Measurements from ENCODE around the gene IFNE. TPM values are rescaled to one million over a fixed set of nuclear protein-coding genes. Genes with fewer than 3 reads are reported as not detected.
A peak's percentile ranks its signal among the peaks of the same experiment; 100 is the strongest.

Gene IFNE, protein sequence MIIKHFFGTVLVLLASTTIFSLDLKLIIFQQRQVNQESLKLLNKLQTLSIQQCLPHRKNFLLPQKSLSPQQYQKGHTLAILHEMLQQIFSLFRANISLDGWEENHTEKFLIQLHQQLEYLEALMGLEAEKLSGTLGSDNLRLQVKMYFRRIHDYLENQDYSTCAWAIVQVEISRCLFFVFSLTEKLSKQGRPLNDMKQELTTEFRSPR
- total RNA-seq: not detected

DNA sequence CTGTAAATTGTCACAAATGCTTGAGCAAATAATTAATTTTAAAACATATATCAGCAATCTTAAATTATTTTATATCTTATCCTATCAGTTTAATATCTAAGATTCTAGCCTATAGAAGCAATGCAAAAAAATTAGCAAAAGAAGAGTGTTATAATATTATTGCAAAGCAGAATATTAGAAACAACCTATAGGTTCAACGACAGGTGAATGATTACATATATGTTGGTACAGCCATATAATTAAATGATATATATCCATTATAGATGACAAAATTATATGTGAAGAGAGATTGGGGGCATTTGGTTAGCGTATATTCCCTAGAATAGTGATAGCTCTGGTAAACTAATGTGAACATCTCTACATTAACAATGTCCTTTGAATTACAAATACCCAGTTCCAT is at the start of gene IFNE:
Gene IFNE, minus strand, starts transcription at position 101 of the 400 bp plus-strand sequence. CDS start 619 bp downstream, outside the sequence.
- no peaks in the 10 kb centered on the region for H3K9me3 Mint-ChIP-seq (ENCODE audit: insufficient read depth)
- no peak for ATAC-seq
- DNase-seq: no peak
- no peaks in the 10 kb centered on the region for H3K36me3 Mint-ChIP-seq (ENCODE audit: low read depth)
- H3K27ac Mint-ChIP-seq: no peak within 1 kb of the TSS
- ChIA-PET CTCF (interaction anchor here (0.5 to 1.6 kb wide), 2 partner anchors 48 to 1047 kb away, joined by 3 read pairs; no protein-coding TSS in a partner anchor), POLR2A (no interaction called here)
- no peaks in the 10 kb centered on the region for H3K4me1 Mint-ChIP-seq (ENCODE audit: low read depth)
- H3K4me3 Mint-ChIP-seq: no peak within 1 kb of the TSS
- peaks cover 6% of the 10 kb centered on the region for H3K27me3 Mint-ChIP-seq (ENCODE audit: low read depth)

DNA sequence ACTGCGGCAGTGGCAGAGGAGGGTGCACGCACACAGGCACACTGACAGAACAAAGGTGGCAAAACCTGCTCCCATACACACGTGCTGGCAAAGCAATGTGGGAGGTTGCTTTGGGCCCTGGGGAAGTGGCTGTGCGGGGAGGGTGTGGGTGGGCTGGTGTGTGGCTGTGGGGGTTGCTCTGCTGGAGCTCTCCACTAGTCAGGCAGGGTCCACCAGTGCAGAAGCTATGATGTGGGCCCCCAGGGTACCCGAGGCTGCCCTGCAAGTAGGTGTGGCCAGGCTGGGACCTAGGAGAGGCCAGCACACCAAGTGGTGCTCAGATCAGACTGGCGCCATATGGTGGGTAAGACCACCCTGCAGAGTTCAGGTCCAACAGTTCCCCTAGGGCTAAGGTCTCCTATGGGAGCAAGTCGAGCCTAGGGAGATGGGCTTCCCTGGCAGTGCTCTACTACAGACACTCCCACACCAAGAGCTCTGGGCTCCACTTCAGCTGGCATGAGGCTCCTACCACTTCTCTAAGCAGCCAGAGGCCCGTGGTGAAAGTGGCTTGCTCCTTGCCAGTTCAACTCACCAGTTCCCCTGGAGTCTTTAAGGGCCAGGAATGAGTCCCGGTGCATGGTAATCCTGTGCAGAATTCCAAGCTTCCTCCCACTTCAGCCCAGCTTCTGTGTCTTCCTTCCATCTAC is 46.2 kb upstream of the IFNE start:
- Mint-ChIP-seq H3K27ac (no peak overlapping the region), H3K27me3 (ENCODE audit: low read depth) (no peaks in the 10 kb centered on the region), H3K9me3 (ENCODE audit: insufficient read depth) (no peaks in the 10 kb centered on the region), H3K36me3 (ENCODE audit: low read depth) (peaks cover 3% of the 10 kb centered on the region), H3K4me3 (no peak overlapping the region), H3K4me1 (ENCODE audit: low read depth) (no peaks in the 10 kb centered on the region)
- ATAC-seq (no peak), DNase-seq (no peak)
- CTCF ChIA-PET: interaction anchor here (1.2 kb wide), 1 partner anchor 181 kb away, joined by 3 read pairs; no protein-coding TSS in a partner anchor
- POLR2A ChIA-PET: no interaction called here

DNA sequence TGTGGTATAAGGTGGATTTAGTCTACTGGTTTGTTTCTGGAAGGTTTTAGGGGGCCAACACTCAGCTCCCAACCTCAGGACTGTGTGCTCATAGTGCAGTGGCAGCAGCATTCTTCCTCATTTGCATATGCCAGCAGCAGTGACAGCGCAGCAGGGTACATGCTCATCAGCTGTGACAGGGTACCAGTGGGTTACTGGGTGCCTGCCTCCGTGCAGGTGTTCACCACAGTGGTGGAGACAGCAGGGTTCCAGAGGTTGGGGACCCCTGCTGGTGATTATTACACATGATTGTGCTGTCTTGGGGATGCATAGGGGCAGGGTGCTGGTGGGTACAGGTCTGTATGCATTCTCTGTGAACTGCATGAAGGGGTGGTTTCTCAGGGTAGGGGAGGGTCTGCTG is 45.5 kb upstream of the IFNE start:
- ChIA-PET POLR2A (no interaction called here), CTCF (interaction anchor here (1.2 kb wide), 1 partner anchor 182 kb away, joined by 3 read pairs; no protein-coding TSS in a partner anchor)
- ATAC-seq (no peak), DNase-seq (no peak)
- peaks cover 3% of the 10 kb centered on the region for H3K36me3 Mint-ChIP-seq (ENCODE audit: low read depth)
- no peaks in the 10 kb centered on the region for H3K4me1 Mint-ChIP-seq (ENCODE audit: low read depth)
- no peak overlapping the region for H3K4me3 Mint-ChIP-seq
- no peaks in the 10 kb centered on the region for H3K9me3 Mint-ChIP-seq (ENCODE audit: insufficient read depth)
- peak overlapping the region; percentile 17 for H3K27ac Mint-ChIP-seq
- H3K27me3 Mint-ChIP-seq (ENCODE audit: low read depth): no peaks in the 10 kb centered on the region

DNA sequence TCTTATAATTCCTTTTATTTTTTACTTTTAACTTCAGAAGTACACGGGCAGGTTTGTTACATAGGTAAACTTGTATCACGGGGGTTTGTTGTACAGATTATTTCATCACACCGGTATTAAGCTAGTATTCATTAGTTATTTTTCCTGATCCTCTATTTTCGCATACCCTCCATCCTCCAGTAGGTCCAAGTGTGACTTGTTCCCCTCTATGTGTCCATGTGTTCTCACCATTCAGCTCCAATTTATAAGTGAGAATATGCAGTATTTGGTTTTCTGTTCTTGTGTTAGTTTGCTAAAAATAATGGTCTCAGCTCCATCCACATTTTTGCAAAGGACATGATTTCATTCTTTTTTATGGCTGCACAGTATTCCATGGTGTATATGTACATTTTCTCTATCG is 43.1 kb upstream of the IFNE start:
- H3K4me1 Mint-ChIP-seq (ENCODE audit: low read depth): no peaks in the 10 kb centered on the region
- CTCF ChIA-PET: no interaction called here

DNA sequence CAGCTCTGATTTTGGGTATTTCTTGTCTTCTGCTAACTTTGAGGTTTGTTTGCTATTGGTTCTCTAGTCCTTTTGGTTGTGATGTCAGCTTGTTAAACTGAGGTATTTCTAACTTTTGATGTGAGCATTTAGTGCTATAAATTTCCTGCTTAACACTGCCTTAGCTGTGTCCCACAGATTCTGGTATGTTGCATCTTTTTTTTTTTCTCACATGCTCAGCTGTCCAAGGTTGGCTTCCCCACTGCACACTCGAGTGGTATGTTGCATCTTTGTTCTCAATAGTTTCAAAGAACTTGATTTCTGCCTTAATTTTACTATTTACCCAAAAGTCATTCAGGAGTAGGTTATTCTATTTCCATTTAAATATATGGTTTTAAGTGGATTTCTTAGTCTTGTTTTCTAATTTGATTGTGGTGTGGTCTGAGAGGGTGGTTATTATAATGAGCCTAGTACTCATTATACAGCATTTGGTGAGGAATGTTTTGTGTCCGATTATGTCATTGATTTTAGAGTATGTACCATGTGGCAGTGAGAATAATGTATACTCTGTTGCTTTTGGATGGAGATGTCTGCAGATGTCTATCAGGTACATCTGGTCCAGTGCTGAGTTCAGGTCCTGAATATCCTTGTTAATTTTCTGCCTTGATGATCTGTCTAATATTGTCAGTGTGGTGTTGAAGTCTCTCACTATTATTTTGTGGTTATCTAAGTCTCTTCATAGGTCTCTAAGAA is 42.2 kb upstream of the IFNE start:
- CTCF ChIA-PET: no interaction called here
- POLR2A ChIA-PET: no interaction called here

More for the DNA sequence above, 43.1 kb upstream of the IFNE start:
- no peaks in the 10 kb centered on the region for H3K27me3 Mint-ChIP-seq (ENCODE audit: low read depth)
- peaks cover 3% of the 10 kb centered on the region for H3K36me3 Mint-ChIP-seq (ENCODE audit: low read depth)
- POLR2A ChIA-PET: no interaction called here
- DNase-seq (no peak), ATAC-seq (no peak)
- H3K4me3 Mint-ChIP-seq: no peak overlapping the region
- H3K9me3 Mint-ChIP-seq (ENCODE audit: insufficient read depth): no peaks in the 10 kb centered on the region
- no peak overlapping the region for H3K27ac Mint-ChIP-seq

DNA sequence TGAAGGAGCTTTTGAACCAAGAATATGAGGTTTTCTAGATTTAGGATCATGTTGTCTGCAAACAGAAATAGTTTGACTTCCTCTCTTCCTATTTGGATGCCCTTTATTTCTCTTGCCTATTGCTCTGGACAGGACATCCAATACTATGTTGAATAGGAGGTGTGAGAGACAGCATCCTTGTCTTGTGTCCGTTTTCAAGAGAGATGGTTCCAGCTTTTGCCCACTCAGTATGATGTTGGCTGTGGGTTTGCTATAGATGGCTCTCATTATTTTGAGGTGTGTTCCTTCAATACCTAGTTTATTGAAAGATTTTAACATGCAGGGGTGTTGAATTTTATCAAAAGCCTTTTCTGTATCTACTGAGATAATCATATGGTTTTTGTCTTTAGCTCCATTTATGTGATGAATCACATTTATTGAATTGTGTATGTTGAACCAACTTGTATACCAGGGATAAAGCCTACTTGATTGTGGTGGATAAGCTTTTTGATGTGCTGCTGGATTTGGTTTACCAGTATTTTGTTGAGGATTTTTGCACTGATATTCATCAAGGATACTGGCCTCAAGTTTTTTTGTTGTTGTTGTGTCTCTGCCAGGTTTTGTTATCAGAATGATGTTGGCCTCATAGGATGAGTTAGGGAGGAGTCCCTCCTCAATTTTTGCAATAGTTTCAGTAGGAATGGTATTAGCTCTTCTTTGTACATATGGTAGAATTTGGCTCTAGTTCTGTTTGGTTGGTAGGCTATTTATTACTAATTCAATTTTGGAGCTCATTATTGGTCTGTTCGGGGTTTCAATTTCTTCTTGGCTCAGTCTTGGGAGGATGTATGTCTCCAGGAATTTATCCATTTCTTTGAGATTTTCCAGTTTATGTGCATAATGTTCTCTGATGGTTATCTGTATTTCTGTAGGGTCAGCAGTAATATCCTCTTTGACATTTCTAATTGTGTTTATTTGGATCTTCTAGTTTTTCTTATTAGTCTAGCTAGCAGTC is 41.2 kb upstream of the IFNE start:
- no peak for DNase-seq
- Mint-ChIP-seq H3K27me3 (ENCODE audit: low read depth) (no peaks in the 10 kb centered on the region), H3K4me3 (no peak overlapping the region), H3K36me3 (ENCODE audit: low read depth) (peaks cover 3% of the 10 kb centered on the region), H3K4me1 (ENCODE audit: low read depth) (no peaks in the 10 kb centered on the region), H3K9me3 (ENCODE audit: insufficient read depth) (no peaks in the 10 kb centered on the region), H3K27ac (no peak overlapping the region)
- ChIA-PET POLR2A (no interaction called here), CTCF (no interaction called here)
- no peak for ATAC-seq

More for the DNA sequence above, 42.2 kb upstream of the IFNE start:
- Mint-ChIP-seq H3K4me3 (no peak overlapping the region), H3K36me3 (ENCODE audit: low read depth) (peaks cover 3% of the 10 kb centered on the region), H3K27ac (no peak overlapping the region), H3K9me3 (ENCODE audit: insufficient read depth) (no peaks in the 10 kb centered on the region), H3K27me3 (ENCODE audit: low read depth) (no peaks in the 10 kb centered on the region), H3K4me1 (ENCODE audit: low read depth) (no peaks in the 10 kb centered on the region)
- DNase-seq (no peak), ATAC-seq (no peak)

DNA sequence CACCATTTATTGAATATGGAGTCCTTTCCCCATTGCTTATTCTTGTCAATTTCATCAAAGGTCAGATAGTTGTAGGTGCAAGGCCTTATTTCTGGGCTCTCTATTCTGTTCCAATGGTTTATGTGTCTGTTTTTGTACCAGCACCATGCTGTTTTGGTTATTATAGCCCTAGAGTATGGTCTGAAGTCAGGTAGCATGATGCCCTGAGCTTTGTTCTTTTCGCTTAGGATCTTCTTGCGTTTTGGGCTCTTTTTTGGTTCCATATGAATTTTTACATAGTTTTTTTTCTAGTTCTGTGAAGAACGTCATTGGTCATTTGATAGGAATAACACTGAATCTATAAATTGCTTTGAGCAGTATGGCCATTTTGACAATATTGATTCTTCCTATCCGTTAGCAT is 40.2 kb upstream of the IFNE start:
- ChIA-PET POLR2A (no interaction called here), CTCF (interaction anchor here (1.3 kb wide), 1 partner anchor 37 kb away, joined by 3 read pairs; no protein-coding TSS in a partner anchor)
- no peak for ATAC-seq
- no peak overlapping the region for H3K4me3 Mint-ChIP-seq
- no peak for DNase-seq
- H3K27me3 Mint-ChIP-seq (ENCODE audit: low read depth): no peaks in the 10 kb centered on the region
- H3K36me3 Mint-ChIP-seq (ENCODE audit: low read depth): no peaks in the 10 kb centered on the region
- H3K9me3 Mint-ChIP-seq (ENCODE audit: insufficient read depth): no peaks in the 10 kb centered on the region
- H3K27ac Mint-ChIP-seq: no peak overlapping the region
- H3K4me1 Mint-ChIP-seq (ENCODE audit: low read depth): no peaks in the 10 kb centered on the region

DNA sequence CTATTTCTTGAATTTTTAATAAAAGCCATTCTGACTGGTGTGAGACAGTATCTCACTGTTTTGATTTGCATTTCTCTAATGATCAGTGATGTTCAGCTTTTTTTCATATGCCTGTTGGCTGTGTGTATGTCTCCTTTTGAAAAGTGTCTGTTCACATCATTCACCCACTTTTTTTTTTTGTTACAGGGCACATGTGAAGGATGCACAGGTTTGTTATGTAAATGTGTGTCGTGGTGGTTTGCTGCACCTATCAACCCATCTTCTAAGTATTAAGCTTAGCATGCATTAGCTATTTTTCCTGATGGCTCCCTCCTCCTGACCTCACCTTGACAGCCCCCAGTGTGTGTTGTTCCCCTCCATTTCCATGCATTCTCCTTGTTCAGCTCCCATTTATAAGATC is 39.3 kb upstream of the IFNE start:
- DNase-seq: no peak
- Mint-ChIP-seq H3K27ac (no peak overlapping the region), H3K4me3 (no peak overlapping the region), H3K9me3 (ENCODE audit: insufficient read depth) (no peaks in the 10 kb centered on the region), H3K4me1 (ENCODE audit: low read depth) (no peaks in the 10 kb centered on the region), H3K27me3 (ENCODE audit: low read depth) (no peaks in the 10 kb centered on the region), H3K36me3 (ENCODE audit: low read depth) (no peaks in the 10 kb centered on the region)
- ChIA-PET CTCF (interaction anchor here (1.3 kb wide), 1 partner anchor 37 kb away, joined by 3 read pairs; no protein-coding TSS in a partner anchor), POLR2A (no interaction called here)
- no peak for ATAC-seq

DNA sequence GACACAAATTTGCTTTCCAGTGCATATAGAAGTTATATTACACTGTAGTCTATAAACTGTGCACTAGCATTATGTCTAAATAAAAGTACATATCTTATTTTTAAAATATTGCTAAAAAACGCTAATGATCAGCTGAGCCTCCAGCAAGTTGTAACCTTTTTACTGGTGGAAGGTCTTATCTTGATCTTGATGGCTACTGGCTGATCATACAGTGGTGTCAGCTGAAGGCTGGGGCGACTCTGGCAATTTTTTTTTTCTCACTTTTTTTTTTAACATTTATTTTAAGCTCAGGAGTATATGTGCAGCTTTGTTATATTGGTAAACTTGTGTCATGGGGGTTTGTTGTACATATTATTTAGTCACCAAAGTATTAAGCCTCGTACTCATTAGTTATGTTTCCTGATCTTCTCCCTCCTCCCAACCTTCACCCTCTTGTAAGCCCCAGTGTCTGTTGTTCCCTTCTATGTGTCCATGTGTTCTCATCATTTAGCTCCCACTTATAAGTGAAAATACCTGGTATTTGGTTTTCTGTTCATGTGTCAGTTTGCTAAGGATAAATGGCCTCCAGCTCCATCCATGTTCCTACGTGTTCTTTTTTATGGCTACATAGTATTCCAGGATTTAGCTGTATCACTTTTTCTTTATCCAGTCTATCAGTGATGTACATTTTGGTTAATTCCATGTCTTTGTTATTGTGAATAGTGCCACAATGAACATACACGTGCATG is 38.6 kb upstream of the IFNE start:
- no peaks in the 10 kb centered on the region for H3K36me3 Mint-ChIP-seq (ENCODE audit: low read depth)
- no peaks in the 10 kb centered on the region for H3K9me3 Mint-ChIP-seq (ENCODE audit: insufficient read depth)
- CTCF ChIA-PET: interaction anchor here (0.9 to 1.3 kb wide), 2 partner anchors 38 to 47 kb away, joined by 3 read pairs; no protein-coding TSS in a partner anchor
- POLR2A ChIA-PET: no interaction called here
- ATAC-seq: no peak
- no peaks in the 10 kb centered on the region for H3K4me1 Mint-ChIP-seq (ENCODE audit: low read depth)
- H3K4me3 Mint-ChIP-seq: no peak overlapping the region
- H3K27ac Mint-ChIP-seq: no peak overlapping the region
- DNase-seq: no peak
- H3K27me3 Mint-ChIP-seq (ENCODE audit: low read depth): no peaks in the 10 kb centered on the region

DNA sequence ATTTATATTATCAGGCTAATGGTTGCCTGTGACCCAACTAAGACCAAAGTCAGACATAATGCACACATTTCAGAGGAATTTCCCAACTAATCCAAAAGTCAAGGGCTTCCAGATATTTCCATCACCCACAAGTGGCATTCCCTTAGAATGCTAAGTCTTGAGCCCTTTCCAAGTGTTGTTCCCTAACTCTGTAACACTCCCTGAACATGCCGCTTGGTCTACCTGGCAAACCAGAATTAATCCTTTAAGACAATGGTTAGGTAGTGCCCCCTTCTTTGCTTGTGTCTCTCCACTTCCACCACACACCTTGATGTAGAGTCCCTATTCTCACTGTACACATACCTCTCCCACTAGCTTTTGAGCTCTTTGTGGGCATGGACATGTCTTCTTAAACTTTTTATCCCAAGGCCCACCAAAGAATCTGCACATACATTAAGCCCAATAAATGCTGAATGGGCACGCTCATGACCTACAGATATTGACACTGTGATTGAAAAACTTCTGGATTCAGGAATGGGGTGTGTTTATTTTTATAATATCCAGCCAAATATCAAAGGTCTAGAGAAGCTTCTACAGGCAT is 37.8 kb upstream of the IFNE start:
- no peak for ATAC-seq
- H3K4me3 Mint-ChIP-seq: no peak overlapping the region
- ChIA-PET CTCF (interaction anchor here (0.9 kb wide), 1 partner anchor 48 kb away, joined by 3 read pairs; no protein-coding TSS in a partner anchor), POLR2A (no interaction called here)
- no peaks in the 10 kb centered on the region for H3K9me3 Mint-ChIP-seq (ENCODE audit: insufficient read depth)
- H3K36me3 Mint-ChIP-seq (ENCODE audit: low read depth): no peaks in the 10 kb centered on the region
- no peak overlapping the region for H3K27ac Mint-ChIP-seq
- no peaks in the 10 kb centered on the region for H3K27me3 Mint-ChIP-seq (ENCODE audit: low read depth)
- DNase-seq: no peak
- H3K4me1 Mint-ChIP-seq (ENCODE audit: low read depth): no peaks in the 10 kb centered on the region
